HepG2 (cell line): ENCODE results near the gene SPRED3. TPM values are rescaled to one million over a fixed set of nuclear protein-coding genes. Genes with fewer than 3 reads are reported as not detected.

ENCODE experiments used
- CBX2 ChIP-seq, 2 experiments: fragments of 200-600 bp in 1 of 2; sonication (generic); formaldehyde crosslinking in 1 of 2; IDR thresholded peaks; 2 replicates each; pipeline versions ENCODE4 v1.7.0 to v1.8.1; 2018 to 2022; ENCODE audit warnings: low read depth in 2 of 2, low read length in 1 of 2, mild to moderate bottlenecking in 1 of 2, missing genetic modification reagents in 1 of 2
- CCDC6 ChIP-seq: sonication (generic); formaldehyde crosslinking; IDR thresholded peaks from 2 replicates; pipeline ENCODE4 v1.8.1; 2022; ENCODE audit warnings: mild to moderate bottlenecking, missing genetic modification reagents, moderate library complexity
- GLMP ChIP-seq: sonication (generic); formaldehyde crosslinking; IDR thresholded peaks from 2 replicates; pipeline ENCODE4 v1.9.0; 2021; ENCODE audit warnings: missing genetic modification reagents, mild to moderate bottlenecking, borderline replicate concordance
- ISL2 ChIP-seq: sonication (generic); formaldehyde crosslinking; IDR thresholded peaks from 2 replicates; pipeline ENCODE4 v1.5.0; 2020; ENCODE audit warnings: missing genetic modification reagents
- MBNL3 ChIP-seq: fragments of 250-450 bp; sonication (Bioruptor Pico); conservative IDR thresholded peaks from 2 replicates; pipeline ENCODE4 v1.8.0; 2022; ENCODE audit warnings: mild to moderate bottlenecking, inconsistent platforms
- MTF2 ChIP-seq: sonication (generic); formaldehyde crosslinking; IDR thresholded peaks from 2 replicates; pipeline ENCODE4 v1.5.0; 2020; ENCODE audit warnings: missing genetic modification reagents, borderline replicate concordance
- MXD1 ChIP-seq: sonication (generic); formaldehyde crosslinking; IDR thresholded peaks from 2 replicates; pipeline ENCODE4 v1.4.0; 2020; ENCODE audit warnings: mild to moderate bottlenecking, missing genetic modification reagents
- POLR2G ChIP-seq: fragments of 200-400 bp; formaldehyde crosslinking; IDR thresholded peaks from 2 replicates; pipeline ENCODE4 v1.6.1; 2018; ENCODE audit warnings: mild to moderate bottlenecking, low read depth, low read length, moderate library complexity
- RAD21 ChIP-seq: fragments of 450-650 bp; formaldehyde crosslinking; IDR thresholded peaks from 2 replicates; pipeline ENCODE4 v1.5.0; 2020; ENCODE audit warnings: mild to moderate bottlenecking
- RNF219 ChIP-seq: sonication (generic); formaldehyde crosslinking; IDR thresholded peaks from 2 replicates; pipeline ENCODE4 v1.5.0; 2020; ENCODE audit warnings: mild to moderate bottlenecking, missing genetic modification reagents
- STAT5B ChIP-seq: sonication (generic); formaldehyde crosslinking; IDR thresholded peaks from 2 replicates; pipeline ENCODE4 v1.4.0; 2020; ENCODE audit warnings: missing genetic modification reagents
- ZIK1 ChIP-seq: sonication (generic); formaldehyde crosslinking; IDR thresholded peaks from 2 replicates; pipeline ENCODE4 v1.5.0; 2020; ENCODE audit warnings: mild to moderate bottlenecking, low read depth, missing genetic modification reagents, borderline replicate concordance
- ZNF124 ChIP-seq: sonication (generic); formaldehyde crosslinking; IDR thresholded peaks from 2 replicates; pipeline ENCODE4 v1.4.0; 2020; ENCODE audit warnings: missing genetic modification reagents
- ZNF17 ChIP-seq: sonication (generic); formaldehyde crosslinking; IDR thresholded peaks from 2 replicates; pipeline ENCODE4 v1.5.0; 2020; ENCODE audit warnings: mild to moderate bottlenecking, missing genetic modification reagents
- ZNF414 ChIP-seq: sonication (generic); formaldehyde crosslinking; IDR thresholded peaks from 2 replicates; pipeline ENCODE4 v1.5.0; 2020; ENCODE audit warnings: missing genetic modification reagents
- ZNF547 ChIP-seq: sonication (generic); formaldehyde crosslinking; IDR thresholded peaks from 2 replicates; pipeline ENCODE4 v1.5.1; 2020; ENCODE audit warnings: mild to moderate bottlenecking, missing genetic modification reagents
- ZNF703 ChIP-seq: sonication (generic); formaldehyde crosslinking; IDR thresholded peaks from 2 replicates; pipeline ENCODE4 v1.5.1; 2020; ENCODE audit warnings: missing genetic modification reagents, mild to moderate bottlenecking, moderate library complexity, borderline replicate concordance
- ZNF75D ChIP-seq: sonication (generic); formaldehyde crosslinking; IDR thresholded peaks from 2 replicates; pipeline ENCODE4 v1.8.1; 2023; ENCODE audit warnings: missing genetic modification reagents, mild to moderate bottlenecking, borderline replicate concordance
- ZNF768 ChIP-seq: sonication (generic); formaldehyde crosslinking; IDR thresholded peaks from 2 replicates; pipeline ENCODE4 v1.4.0; 2020; ENCODE audit warnings: missing genetic modification reagents
- ZNF800 ChIP-seq: sonication (generic); formaldehyde crosslinking; IDR thresholded peaks from 2 replicates; pipeline ENCODE4 v1.4.0; 2020; ENCODE audit warnings: missing genetic modification reagents
- ZSCAN20 ChIP-seq: sonication (generic); formaldehyde crosslinking; IDR thresholded peaks from 2 replicates; pipeline ENCODE4 v1.4.0; 2020; ENCODE audit warnings: missing genetic modification reagents, mild to moderate bottlenecking, borderline replicate concordance
- ZSCAN22 ChIP-seq: sonication (generic); formaldehyde crosslinking; IDR thresholded peaks from 2 replicates; pipeline ENCODE4 v1.4.0; 2020; ENCODE audit warnings: mild to moderate bottlenecking, missing genetic modification reagents
- ZSCAN25 ChIP-seq: sonication (generic); formaldehyde crosslinking; IDR thresholded peaks from 2 replicates; pipeline ENCODE4 v1.8.0; 2022; ENCODE audit warnings: mild to moderate bottlenecking, missing genetic modification reagents
- polyA plus RNA-seq, 8 experiments: library from polyadenylated mRNA; depleted of rRNA in 3 of 8; stranded (reverse) in 7 of 8; unstranded in 1 of 8; fragments of >200 nt; fragmentation: Illumina TruSeq in 4 of 8; extraction: Trizol in 4 of 8; gene quantifications; 2 replicates each; pipeline versions ENCODE4 v1.2.1 to v1.2.3, GENCODE V29; 2011 to 2016; ENCODE audit warnings: low read depth in 4 of 8, missing spikeins in 1 of 8, mixed read lengths in 1 of 8; ENCODE audit not compliant: insufficient read depth in 1 of 8
- total RNA-seq, 5 experiments: library from RNA; depleted of rRNA; stranded (reverse); fragments of >200 nt; fragmentation: Illumina TruSeq; extraction: Trizol; gene quantifications; 2 replicates each; pipeline ENCODE4 v1.2.3, GENCODE V29; 2016; ENCODE audit warnings: low read depth in 1 of 5

The SPRED3 gene
- total and polyA plus RNA-seq, 2 of the 13 experiments (the other 11 are each of a cell fraction or from before 2014, with no cell fraction given) = 0.15 to 0.17 TPM

GRCh38 chr19:38402967-38403674 lies 14.6 kb downstream of the SPRED3 start, which contains the start of gene FAM98C (continued):
- TF ChIP-seq ZSCAN20 (CRISPR knock-in tag) = 0 out of 2 replicates have a peak, but pooled peaks have one; percentile 60
- no peak for TF ChIP-seq ZNF703
- TF ChIP-seq ZNF414 = peak; percentile 85; the same call in 1 of the 2 replicates
- peak; percentile 98; the same call in 1 of the 2 replicates for TF ChIP-seq MTF2 (CRISPR knock-in tag)
- no peak for TF ChIP-seq ZSCAN25
- no peak for TF ChIP-seq CCDC6
- peak; percentile 65; the same call in 1 of the 2 replicates for TF ChIP-seq ZNF124 (CRISPR knock-in tag)
- no peak for TF ChIP-seq RNF219 (CRISPR knock-in tag)
- peak; percentile 92 for TF ChIP-seq ZNF547 (CRISPR knock-in tag)
- no peak; the same call in 1 of the 2 replicates for TF ChIP-seq ZSCAN22
- no peak for TF ChIP-seq GLMP (CRISPR knock-in tag)
- no peak for TF ChIP-seq CBX2 (IDR thresholded peaks at IDR 0.05; ENCODE audit: low read depth, low read length)
- no peak for TF ChIP-seq CBX2 (CRISPR knock-in tag; IDR thresholded peaks at IDR 0.05; ENCODE audit: low read depth)
- peak; percentile 29; the same call in 1 of the 2 replicates for TF ChIP-seq ZIK1 (CRISPR knock-in tag)
- no peak; the same call in 1 of the 2 replicates for TF ChIP-seq MXD1 (CRISPR knock-in tag)
- no peak for TF ChIP-seq ZNF17
- no peak for TF ChIP-seq ZNF75D
- peak; percentile 64; the same call in 1 of the 2 replicates for TF ChIP-seq POLR2G
- no peak for TF ChIP-seq STAT5B (CRISPR knock-in tag)
- TF ChIP-seq ZNF800 = peak; percentile 89
- no peak for TF ChIP-seq MBNL3 (CRISPR knock-in tag)
- TF ChIP-seq ZNF768 (CRISPR knock-in tag) = peak; percentile 47; the same call in 1 of the 2 replicates
- 0 out of 2 replicates have a peak, but pooled peaks have one; percentile 30 for TF ChIP-seq ISL2 (CRISPR knock-in tag)
- peak; percentile 94 for TF ChIP-seq RAD21 (CRISPR knock-in tag)
